ENCODE measurements around the gene OSBPL2. TPM values are rescaled to one million over a fixed set of nuclear protein-coding genes. Genes with fewer than 3 reads are reported as not detected.

Gene OSBPL2
- total RNA-seq, 1 donor, result 36.7 TPM

DNA sequence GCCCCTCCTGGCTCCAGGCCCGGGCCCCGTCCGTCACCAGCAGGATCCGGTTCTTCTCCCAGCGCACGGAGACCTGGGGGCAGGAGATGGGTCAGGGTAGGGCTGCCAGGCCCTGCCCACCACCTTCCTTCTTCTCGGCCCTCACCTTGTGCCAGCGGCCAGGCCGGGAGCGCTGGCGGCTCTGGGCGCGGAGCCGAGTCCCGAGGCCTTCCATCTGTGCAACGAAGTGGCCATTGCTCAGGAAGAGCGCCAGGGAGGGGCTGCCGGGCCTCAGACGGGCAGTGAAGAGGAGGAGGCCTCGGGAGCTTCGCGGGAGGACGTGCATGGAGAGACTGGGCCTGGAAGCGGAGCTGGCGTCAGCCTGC is 72.4 kb downstream of the OSBPL2 start:
- TF ChIP-seq, protein P1, sequence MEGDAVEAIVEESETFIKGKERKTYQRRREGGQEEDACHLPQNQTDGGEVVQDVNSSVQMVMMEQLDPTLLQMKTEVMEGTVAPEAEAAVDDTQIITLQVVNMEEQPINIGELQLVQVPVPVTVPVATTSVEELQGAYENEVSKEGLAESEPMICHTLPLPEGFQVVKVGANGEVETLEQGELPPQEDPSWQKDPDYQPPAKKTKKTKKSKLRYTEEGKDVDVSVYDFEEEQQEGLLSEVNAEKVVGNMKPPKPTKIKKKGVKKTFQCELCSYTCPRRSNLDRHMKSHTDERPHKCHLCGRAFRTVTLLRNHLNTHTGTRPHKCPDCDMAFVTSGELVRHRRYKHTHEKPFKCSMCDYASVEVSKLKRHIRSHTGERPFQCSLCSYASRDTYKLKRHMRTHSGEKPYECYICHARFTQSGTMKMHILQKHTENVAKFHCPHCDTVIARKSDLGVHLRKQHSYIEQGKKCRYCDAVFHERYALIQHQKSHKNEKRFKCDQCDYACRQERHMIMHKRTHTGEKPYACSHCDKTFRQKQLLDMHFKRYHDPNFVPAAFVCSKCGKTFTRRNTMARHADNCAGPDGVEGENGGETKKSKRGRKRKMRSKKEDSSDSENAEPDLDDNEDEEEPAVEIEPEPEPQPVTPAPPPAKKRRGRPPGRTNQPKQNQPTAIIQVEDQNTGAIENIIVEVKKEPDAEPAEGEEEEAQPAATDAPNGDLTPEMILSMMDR (IDR thresholded peaks at IDR 0.05; ENCODE audit: insufficient read depth, low read depth, low read length), result no peak
- no peak for DNase-seq (ENCODE audit: low read depth)

DNA sequence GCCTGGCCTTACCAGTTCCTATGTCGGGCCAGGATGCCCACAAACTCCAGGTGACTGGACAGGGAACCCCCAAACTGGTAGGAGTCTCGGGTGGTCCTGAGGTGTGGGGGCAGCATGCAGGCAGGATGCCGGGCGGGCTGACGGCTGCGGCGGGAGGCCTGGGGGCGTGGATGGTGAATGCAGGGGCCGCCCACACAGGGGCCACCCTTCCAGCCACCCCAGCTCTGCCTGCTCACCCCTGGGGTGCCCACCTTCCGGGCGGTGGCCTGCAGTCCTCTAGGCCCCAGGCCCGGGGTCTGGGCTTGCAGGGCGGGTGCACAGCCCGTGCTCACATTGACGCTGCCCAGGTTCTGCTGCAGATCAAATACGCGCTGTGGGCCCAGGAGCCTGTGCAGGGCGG is 72.8 kb downstream of the OSBPL2 start:
- TF ChIP-seq, protein P1 (IDR thresholded peaks at IDR 0.05; ENCODE audit: insufficient read depth, low read depth, low read length), result no peak

More for the DNA sequence above, 72.4 kb downstream of the OSBPL2 start:
- no peak overlapping the region for H3K4me3 ChIP-seq (ENCODE audit: low read depth, low read length)

DNA sequence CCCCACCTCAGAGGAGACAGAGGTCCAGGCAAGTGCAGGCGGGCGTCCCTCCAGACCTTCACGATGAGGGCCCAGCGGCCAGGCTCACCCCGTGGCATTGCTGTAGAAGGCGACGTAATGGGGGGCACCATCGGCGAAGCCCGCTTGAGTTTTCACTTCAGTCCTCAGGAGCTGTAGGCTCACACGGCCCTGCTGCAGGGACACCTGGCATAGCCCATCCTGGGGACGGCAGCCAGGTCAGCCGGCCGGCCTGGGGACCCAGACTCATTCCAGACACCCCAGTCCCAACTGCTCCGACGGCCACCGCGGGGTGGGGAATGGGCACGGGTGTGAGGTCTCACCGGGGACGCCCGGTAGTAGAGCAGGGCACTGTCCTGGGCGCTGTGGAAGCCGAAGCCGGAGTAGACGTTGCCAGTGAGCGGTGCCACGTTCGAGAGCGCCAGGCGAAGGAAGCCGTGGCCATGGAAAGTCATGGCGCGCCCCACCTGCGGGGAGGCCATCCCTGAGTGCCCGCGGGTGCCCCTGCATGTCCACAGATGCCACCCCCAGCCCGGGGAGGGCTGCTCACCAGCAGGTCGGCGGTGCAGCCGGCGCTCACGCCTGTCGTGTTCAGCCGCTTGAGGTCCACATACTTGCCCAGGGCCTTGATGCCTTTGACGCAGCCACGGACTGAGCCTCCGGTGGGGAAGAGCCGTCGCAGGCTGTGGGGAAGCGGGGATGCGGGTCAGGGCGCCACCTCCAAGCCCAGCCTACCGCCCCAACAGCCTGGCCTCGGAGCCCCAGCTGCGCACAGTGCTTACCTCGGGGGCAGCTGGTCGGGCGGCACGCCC is 73.7 kb downstream of the OSBPL2 start:
- no peak for DNase-seq (ENCODE audit: low read depth)
- no peak overlapping the region for H3K4me3 ChIP-seq (ENCODE audit: low read depth, low read length)
- TF ChIP-seq, protein P1 (IDR thresholded peaks at IDR 0.05; ENCODE audit: insufficient read depth, low read depth, low read length), result no peak

More for the DNA sequence above, 72.8 kb downstream of the OSBPL2 start:
- no peak for DNase-seq (ENCODE audit: low read depth)
- no peak overlapping the region for H3K4me3 ChIP-seq (ENCODE audit: low read depth, low read length)

DNA sequence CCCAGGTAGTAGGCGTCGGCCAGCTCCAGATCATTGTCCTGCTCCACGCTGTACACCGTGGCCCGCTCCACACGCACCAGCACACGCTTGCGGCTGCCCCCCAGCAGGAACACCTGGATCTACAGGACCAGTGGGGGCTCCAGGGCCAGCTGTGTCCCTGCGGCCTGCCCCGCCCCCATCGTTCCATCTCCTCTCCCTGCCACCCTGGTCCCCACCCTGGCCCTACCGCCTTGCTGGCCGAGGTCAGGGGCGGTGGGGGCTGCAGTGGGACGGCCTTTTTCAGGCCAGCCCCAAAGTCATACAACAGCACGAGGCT is 74.3 kb downstream of the OSBPL2 start:
- H3K4me3 ChIP-seq (ENCODE audit: low read depth, low read length), result no peak overlapping the region
- TF ChIP-seq, protein P1 (IDR thresholded peaks at IDR 0.05; ENCODE audit: insufficient read depth, low read depth, low read length), result no peak
- DNase-seq (ENCODE audit: low read depth), result no peak

DNA sequence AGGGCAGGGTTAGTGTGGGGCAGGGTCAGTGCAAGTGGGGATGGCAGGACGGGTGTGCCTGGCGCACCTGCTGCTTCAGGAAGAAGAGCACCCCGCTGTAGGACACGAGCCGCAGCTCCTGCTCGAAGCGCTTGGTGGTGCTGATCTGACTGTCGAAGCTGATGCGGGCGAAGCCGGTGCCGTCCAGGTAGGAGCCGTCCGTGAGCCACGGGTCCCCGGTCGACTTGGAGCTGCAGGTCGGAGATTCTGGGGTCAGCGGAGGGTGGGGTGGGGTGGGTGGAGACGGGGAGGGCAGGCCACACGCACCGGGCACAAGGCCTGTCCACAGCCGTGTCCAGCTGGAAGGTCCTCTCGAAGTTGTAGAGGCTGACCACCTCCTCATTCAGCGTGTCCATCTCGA is 74.7 kb downstream of the OSBPL2 start:
- no peak for DNase-seq (ENCODE audit: low read depth)
- H3K4me3 ChIP-seq (ENCODE audit: low read depth, low read length), result no peak overlapping the region
- TF ChIP-seq, protein P1 (IDR thresholded peaks at IDR 0.05; ENCODE audit: insufficient read depth, low read depth, low read length), result no peak

DNA sequence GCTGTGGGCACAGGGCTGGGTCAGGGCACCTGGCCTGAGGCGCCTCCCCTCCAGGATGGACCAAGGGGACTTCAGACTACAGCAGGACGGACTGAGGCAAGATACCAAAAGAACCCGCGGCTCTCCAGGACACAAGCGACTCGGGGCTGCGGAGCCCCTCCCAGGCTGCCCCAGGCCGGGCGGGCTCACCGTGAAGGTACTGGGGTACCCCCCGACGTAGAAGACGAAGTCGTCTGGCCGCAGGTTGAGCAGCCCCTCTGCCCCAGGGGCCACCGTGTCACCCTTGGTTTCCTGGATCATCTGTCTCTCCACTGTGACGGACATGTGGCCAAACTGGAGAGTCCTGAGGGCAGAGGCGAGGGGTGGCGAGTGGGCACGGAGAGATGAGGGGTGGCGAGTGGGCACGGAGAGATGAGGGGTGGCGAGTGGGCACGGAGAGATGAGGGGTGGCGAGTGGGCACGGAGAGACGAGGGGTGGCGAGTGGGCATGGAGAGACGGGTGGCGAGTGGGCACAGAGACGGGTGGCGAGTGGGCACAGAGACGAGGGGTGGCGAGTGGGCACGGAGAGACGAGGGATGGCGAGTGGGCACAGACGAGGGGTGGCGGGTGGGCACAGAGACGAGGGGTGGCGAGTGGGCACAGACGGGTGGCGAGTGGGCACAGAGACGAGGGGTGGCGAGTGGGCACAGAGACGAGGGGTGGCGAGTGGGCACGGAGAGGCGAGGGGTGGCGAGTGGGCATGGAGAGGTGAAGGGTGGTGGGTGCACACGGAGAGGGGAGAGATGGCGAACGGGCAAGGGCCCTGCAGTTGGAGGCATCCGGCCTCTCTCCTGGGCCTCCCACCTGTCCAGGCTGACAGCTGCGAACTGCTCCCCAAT is 75.4 kb downstream of the OSBPL2 start:
- DNase-seq (ENCODE audit: low read depth), result no peak
- TF ChIP-seq, protein P1 (IDR thresholded peaks at IDR 0.05; ENCODE audit: insufficient read depth, low read depth, low read length), result no peak
- H3K4me3 ChIP-seq (ENCODE audit: low read depth, low read length), result no peak overlapping the region
